ENCODE measurements around the gene RNF224. TPM values are rescaled to one million over a fixed set of nuclear protein-coding genes. Genes with fewer than 3 reads are reported as not detected.

Gene RNF224
- total and polyA plus RNA-seq, 4 donors, result 0.06 to 2.2 (median 1.3) TPM; not detected in 1

DNA sequence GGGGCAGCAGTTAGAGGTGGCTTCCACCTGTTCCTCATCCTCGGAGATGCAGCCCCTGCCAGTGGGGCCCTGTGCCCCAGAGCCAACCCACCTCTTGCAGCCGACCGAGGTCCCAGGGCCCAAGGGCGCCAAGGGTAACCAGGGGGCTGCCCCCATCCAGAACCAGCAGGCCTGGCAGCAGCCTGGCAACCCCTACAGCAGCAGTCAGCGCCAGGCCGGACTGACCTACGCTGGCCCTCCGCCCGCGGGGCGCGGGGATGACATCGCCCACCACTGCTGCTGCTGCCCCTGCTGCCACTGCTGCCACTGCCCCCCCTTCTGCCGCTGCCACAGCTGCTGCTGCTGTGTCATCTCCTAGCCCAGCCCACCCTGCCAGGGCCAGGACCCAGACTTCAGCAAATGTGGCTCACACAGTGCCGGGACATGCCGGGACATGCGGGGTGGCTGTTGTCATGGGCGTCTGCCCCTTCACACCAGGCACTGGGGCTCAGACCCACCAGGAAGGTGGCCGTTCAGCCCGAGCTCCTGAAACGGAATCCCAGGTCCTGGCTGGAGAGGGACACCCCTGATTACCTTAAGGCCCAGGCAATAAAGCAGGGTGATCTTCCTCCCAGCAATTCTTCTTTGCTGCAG is 1.5 kb upstream of the RNF224 start:
- Histone ChIP-seq H3K4me3 (ENCODE audit: low read depth, low read length) (no peak overlapping the region), H3K4me1 (ENCODE audit: control insufficient read depth, insufficient read depth, low read length) (peaks cover 35% of the 10 kb centered on the region), H3K27ac (ENCODE audit: low read depth, low read length) (no peak overlapping the region), H3K9me3 (ENCODE audit: control insufficient read depth, insufficient read depth, low read length) (no peaks in the 10 kb centered on the region), H3K36me3 (ENCODE audit: control insufficient read depth, insufficient read depth, low read length) (peaks cover 2% of the 10 kb centered on the region), H3K27me3 (ENCODE audit: control insufficient read depth, insufficient read depth, low read length) (no peaks in the 10 kb centered on the region)
- DNase-seq (ENCODE audit: low read depth in 4 of 6, low spot score in 6 of 6), result no peak
- 81% methylated on average over 21 of the region's 21 CpGs for WGBS (ENCODE audit: insufficient coverage)

- no peaks in the 10 kb centered on the region for H3K9me3 ChIP-seq (ENCODE audit: control insufficient read depth, insufficient read depth, low read length)
- no peak for DNase-seq (ENCODE audit: low read depth in 4 of 6, low spot score in 6 of 6)
- no peak overlapping the region for H3K27ac ChIP-seq (ENCODE audit: low read depth, low read length)
- H3K4me1 ChIP-seq (ENCODE audit: control insufficient read depth, insufficient read depth, low read length), result peaks cover 30% of the 10 kb centered on the region
- H3K36me3 ChIP-seq (ENCODE audit: control insufficient read depth, insufficient read depth, low read length), result no peaks in the 10 kb centered on the region
- WGBS (ENCODE audit: insufficient coverage), result 80% methylated on average over 16 of the region's 18 CpGs
- H3K27me3 ChIP-seq (ENCODE audit: control insufficient read depth, insufficient read depth, low read length), result no peaks in the 10 kb centered on the region
- no peak overlapping the region for H3K4me3 ChIP-seq (ENCODE audit: low read depth, low read length)
Observed at GRCh38 chr9:137226338-137227053, 806 bp upstream of the RNF224 start.

DNA sequence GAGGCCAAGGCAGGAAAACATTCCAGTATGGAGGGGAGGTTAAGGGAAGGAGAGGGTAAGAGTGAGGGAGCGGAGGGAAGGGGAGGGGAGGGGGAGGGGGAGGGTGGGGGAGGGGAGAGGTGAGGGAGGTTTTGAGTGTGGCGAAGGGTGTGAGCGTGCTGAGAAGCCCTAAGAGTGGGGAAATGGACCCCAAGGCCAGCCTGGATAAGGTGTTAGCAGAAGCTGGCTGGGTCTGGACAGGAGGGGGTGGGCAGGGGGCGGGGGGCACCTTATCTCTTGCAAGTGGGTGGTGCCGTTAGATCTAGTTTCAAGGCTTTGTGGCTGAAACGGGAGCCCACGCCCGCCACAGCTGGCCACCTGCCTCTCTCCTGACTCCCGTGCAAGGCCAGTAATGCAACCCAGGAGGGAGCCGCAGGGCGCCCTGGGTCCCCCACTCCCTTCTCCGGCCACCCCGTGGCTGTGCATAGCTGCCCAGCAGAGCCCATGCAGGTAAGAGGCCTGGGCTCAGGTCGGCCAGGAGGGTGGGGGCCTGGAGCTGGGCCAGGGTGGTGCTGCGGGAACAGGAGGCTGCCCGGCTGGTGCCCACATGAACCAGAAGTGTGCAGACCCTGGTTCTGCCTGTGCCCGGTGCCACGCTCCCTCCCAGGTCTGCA is 677 bp downstream of the RNF224 start:
- Histone ChIP-seq H3K9me3 (ENCODE audit: control insufficient read depth, insufficient read depth, low read length) (no peaks in the 10 kb centered on the region), H3K27me3 (ENCODE audit: control insufficient read depth, insufficient read depth, low read length) (no peaks in the 10 kb centered on the region), H3K4me3 (ENCODE audit: low read depth, low read length) (no peak overlapping the region), H3K4me1 (ENCODE audit: control insufficient read depth, insufficient read depth, low read length) (peaks cover 19% of the 10 kb centered on the region), H3K27ac (ENCODE audit: low read depth, low read length) (no peak overlapping the region), H3K36me3 (ENCODE audit: control insufficient read depth, insufficient read depth, low read length) (peaks cover 4% of the 10 kb centered on the region)
- 57% methylated on average over 16 of the region's 18 CpGs for WGBS (ENCODE audit: insufficient coverage)
- DNase-seq (ENCODE audit: low read depth in 4 of 6, low spot score in 6 of 6), result no peak

GRCh38 chr9:137228506-137228967 is 1.2 kb downstream of the RNF224 start:
- 78% methylated on average over 29 of the region's 29 CpGs for whole genome bisulfite sequencing (ENCODE audit: insufficient coverage)
- H3K27me3 ChIP-seq (ENCODE audit: control insufficient read depth, insufficient read depth, low read length), result no peaks in the 10 kb centered on the region
- no peak for DNase-seq (ENCODE audit: low read depth in 4 of 6, low spot score in 6 of 6)

DNA sequence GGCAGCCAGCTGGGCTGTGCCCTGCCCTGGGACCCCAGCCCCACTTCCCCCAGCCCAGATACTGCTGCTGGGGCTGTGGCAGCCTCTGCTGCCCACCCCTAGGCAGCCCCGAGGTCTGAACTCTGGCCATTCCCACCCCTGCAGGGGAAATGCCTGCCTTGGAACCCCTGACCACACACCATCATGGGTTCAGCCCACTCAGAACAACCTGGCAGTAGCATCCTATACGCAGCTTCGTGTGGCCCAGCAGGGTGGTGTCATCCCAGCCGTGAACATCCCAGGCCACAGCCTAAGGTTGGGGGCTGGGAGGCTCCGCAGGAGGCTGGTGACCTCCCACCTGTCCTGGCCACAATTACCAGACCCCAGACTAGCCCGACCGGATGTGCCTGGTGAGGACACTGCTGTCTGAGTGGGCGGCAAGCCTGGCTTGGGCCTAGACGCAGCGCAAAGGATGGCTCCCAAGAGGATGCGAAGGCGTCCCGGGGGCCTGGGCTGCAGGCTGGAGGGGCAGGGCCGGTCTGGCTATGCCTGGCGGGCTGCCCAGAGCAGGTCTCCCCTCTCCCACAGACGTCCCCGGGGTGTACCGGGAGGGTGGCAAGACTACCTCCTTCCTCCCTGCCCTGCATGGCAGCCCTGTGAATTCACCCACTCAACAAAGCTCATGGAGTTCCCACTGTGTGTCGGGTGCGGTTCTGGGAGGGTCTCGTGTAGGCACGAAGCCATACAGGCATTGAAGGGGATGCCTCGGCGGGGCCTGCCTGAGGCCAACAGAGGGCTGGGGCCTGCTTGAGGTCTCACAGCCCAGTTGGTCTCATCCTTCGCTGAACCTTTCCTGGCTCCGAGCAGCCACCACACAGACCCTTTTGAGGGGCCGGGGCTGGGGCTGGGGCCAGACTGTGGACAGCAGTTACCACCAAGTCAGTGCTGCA is 1.9 kb downstream of the RNF224 start:
- Histone ChIP-seq H3K27ac (ENCODE audit: low read depth, low read length) (no peak overlapping the region), H3K36me3 (ENCODE audit: control insufficient read depth, insufficient read depth, low read length) (peaks cover 4% of the 10 kb centered on the region), H3K4me3 (ENCODE audit: low read depth, low read length) (no peak overlapping the region), H3K27me3 (ENCODE audit: control insufficient read depth, insufficient read depth, low read length) (no peaks in the 10 kb centered on the region), H3K9me3 (ENCODE audit: control insufficient read depth, insufficient read depth, low read length) (no peaks in the 10 kb centered on the region), H3K4me1 (ENCODE audit: control insufficient read depth, insufficient read depth, low read length) (peaks cover 10% of the 10 kb centered on the region)
- 69% methylated on average over 27 of the region's 27 CpGs for WGBS (ENCODE audit: insufficient coverage)
- DNase-seq (ENCODE audit: low read depth in 4 of 6, low spot score in 6 of 6), result no peak

More at GRCh38 chr9:137228506-137228967, 1.2 kb downstream of the RNF224 start:
- Histone ChIP-seq H3K36me3 (ENCODE audit: control insufficient read depth, insufficient read depth, low read length) (peaks cover 4% of the 10 kb centered on the region), H3K27ac (ENCODE audit: low read depth, low read length) (no peak overlapping the region), H3K9me3 (ENCODE audit: control insufficient read depth, insufficient read depth, low read length) (no peaks in the 10 kb centered on the region), H3K4me3 (ENCODE audit: low read depth, low read length) (no peak overlapping the region), H3K4me1 (ENCODE audit: control insufficient read depth, insufficient read depth, low read length) (peaks cover 17% of the 10 kb centered on the region)

GRCh38 chr9:137229903-137230704 is 2.8 kb downstream of the RNF224 start:
- Histone ChIP-seq H3K4me3 (ENCODE audit: low read depth, low read length) (no peak overlapping the region), H3K27me3 (ENCODE audit: control insufficient read depth, insufficient read depth, low read length) (no peaks in the 10 kb centered on the region), H3K27ac (ENCODE audit: low read depth, low read length) (no peak overlapping the region), H3K9me3 (ENCODE audit: control insufficient read depth, insufficient read depth, low read length) (no peaks in the 10 kb centered on the region), H3K4me1 (ENCODE audit: control insufficient read depth, insufficient read depth, low read length) (peaks cover 8% of the 10 kb centered on the region), H3K36me3 (ENCODE audit: control insufficient read depth, insufficient read depth, low read length) (peaks cover 9% of the 10 kb centered on the region)
- WGBS (ENCODE audit: insufficient coverage), result 57% methylated on average over 27 of the region's 31 CpGs
- DNase-seq (ENCODE audit: low read depth in 4 of 6, low spot score in 6 of 6), result no peak

DNA sequence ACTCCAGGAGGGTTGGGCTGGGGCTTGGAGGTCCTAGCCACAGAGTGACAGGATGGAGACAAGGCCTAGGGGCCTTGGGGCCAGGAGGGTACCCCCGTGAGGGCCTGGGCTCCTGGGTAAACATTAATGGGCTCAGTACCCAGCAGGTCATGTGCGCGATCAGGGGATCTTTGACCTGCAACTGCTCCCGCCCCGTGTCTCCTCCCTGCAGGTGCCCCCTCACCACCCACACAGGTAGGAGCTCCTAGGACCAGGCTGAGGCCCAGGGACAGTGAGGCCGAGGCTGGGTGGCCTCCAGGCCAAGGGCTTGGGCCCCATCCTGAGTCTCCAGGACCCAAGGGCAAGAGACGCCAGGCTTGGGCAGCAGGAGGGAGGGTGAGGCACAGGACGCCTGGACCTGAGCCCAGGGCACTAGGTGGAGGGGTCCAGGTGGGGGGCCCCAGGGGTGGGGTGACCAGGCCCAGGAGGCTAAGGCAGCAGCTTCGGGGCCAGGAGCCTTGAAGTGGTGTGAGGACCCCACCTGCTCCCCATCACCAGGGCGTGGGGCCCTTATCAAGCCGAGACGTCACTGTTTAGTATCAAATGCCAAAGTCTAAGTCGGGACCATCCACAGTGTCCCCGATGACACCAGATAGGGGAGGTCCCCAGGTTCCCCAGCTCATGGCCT is 3.5 kb downstream of the RNF224 start, which contains the start of gene SLC34A3:
TSS of gene SLC34A3 (plus strand) at position 197 of the 667 bp plus-strand sequence. CDS start 802 bp downstream, outside the sequence.
- no peak for DNase-seq (ENCODE audit: low read depth in 4 of 6, low spot score in 6 of 6)
- Histone ChIP-seq H3K9me3 (ENCODE audit: control insufficient read depth, insufficient read depth, low read length) (no peaks in the 10 kb centered on the region), H3K27ac (ENCODE audit: low read depth, low read length) (no peak within 1 kb of the TSS), H3K4me1 (ENCODE audit: control insufficient read depth, insufficient read depth, low read length) (peaks cover 15% of the 10 kb centered on the region), H3K36me3 (ENCODE audit: control insufficient read depth, insufficient read depth, low read length) (peaks cover 16% of the 10 kb centered on the region), H3K4me3 (ENCODE audit: low read depth, low read length) (no peak within 1 kb of the TSS), H3K27me3 (ENCODE audit: control insufficient read depth, insufficient read depth, low read length) (no peaks in the 10 kb centered on the region)
- WGBS (ENCODE audit: insufficient coverage), result 79% methylated on average over 14 of the region's 14 CpGs

DNA sequence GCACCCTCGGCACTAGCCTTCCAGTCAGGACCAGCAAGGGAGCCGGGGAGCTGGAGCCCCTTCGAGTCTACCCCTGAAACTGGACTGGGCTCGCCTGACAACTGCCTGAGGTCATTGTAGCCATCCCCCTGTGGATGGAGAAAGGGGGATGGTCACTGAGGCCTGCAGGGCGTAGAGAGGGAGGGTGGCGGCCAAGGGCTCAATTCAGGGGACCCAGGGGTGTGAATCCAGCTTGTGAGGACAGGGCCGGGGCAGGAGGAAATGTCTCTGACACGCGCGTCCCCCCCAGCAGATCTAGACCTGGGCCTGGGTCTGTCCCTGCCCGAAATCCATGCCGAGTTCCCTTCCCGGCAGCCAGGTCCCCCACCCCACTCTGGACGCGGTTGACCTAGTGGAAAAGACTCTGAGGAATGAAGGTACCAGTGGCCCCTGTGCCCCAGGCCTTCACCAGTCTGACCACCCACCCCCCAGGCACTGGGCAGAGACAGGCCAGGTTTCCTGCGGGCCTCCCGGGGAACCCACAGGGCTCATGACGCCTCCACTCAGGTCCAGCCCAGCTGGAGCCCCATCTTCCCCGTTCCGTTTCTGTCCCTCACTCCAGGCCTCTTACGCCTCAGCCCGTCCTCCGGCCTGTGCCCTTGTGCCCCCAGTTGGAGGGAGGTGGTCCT is 4.2 kb downstream of the RNF224 start:
- no peak for DNase-seq (ENCODE audit: low read depth in 4 of 6, low spot score in 6 of 6)
- 93% methylated on average over 15 of the region's 23 CpGs for WGBS (ENCODE audit: insufficient coverage)
- Histone ChIP-seq H3K27me3 (ENCODE audit: control insufficient read depth, insufficient read depth, low read length) (no peaks in the 10 kb centered on the region), H3K9me3 (ENCODE audit: control insufficient read depth, insufficient read depth, low read length) (no peaks in the 10 kb centered on the region), H3K4me1 (ENCODE audit: control insufficient read depth, insufficient read depth, low read length) (peaks cover 21% of the 10 kb centered on the region), H3K4me3 (ENCODE audit: low read depth, low read length) (no peak overlapping the region), H3K27ac (ENCODE audit: low read depth, low read length) (no peak overlapping the region), H3K36me3 (ENCODE audit: control insufficient read depth, insufficient read depth, low read length) (peaks cover 21% of the 10 kb centered on the region)

Measured in spinal cord (tissue), 10 donors.